ENCODE data around the gene SH3BGR.

Gene SH3BGR

GRCh38 chr21:39479814-39480182 is 28.0 kb downstream of the SH3BGR start:
- no peak overlapping the region for H2BK15ac ChIP-seq (ENCODE audit: low read depth, poor library complexity, severe bottlenecking)
- H3K4me3 ChIP-seq (ENCODE audit: insufficient read depth in 1 of 2, low read depth in 1 of 2, low read length in 2 of 2): no peak overlapping the region
- WGBS: 82% methylated on average over 2 of the region's 2 CpGs

DNA sequence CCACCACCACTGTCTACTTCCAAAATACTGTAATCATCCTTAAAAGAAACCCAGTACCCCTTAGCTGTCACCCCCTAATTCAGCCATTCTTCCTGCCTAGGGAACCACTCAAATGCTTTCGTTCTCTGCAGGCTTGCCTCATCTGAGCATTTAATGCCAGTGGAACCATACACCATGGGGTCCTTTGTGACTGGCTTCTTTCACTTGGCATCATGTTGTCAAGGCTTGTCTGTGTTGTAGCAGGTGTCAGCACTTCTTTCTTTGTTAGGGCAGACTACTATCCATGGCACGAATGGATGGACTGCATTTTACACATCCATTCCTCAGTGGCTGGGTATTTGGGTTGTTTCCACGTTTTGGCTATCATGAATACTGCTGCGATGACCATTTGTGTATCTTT is 28.5 kb downstream of the SH3BGR start:
- Histone ChIP-seq H2BK120ac (ENCODE audit: low read depth, low read length) (no peak overlapping the region), H3K36me3 (ENCODE audit: control insufficient read depth in 1 of 2, insufficient read depth in 2 of 2, low read depth in 1 of 2, low read length in 2 of 2) (no peaks in the 10 kb centered on the region), H3K9me3 (ENCODE audit: control insufficient read depth, low read length) (no peaks in the 10 kb centered on the region), H2BK12ac (ENCODE audit: low read length in 2 of 2) (no peak overlapping the region), H4K91ac (ENCODE audit: low read length) (no peak overlapping the region), H2AK5ac (ENCODE audit: low read length, severe bottlenecking) (no peak overlapping the region), H3K79me1 (replicated peaks; ENCODE audit: low read length, poor library complexity, severe bottlenecking) (no peaks in the 10 kb centered on the region), H3K4me1 (ENCODE audit: control insufficient read depth, insufficient read depth, low read depth, low read length) (no peaks in the 10 kb centered on the region), H3K9ac (ENCODE audit: low read length) (no peak overlapping the region), H3K4ac (ENCODE audit: low read depth in 1 of 2, low read length in 2 of 2) (no peak overlapping the region), H3K4me2 (ENCODE audit: low read length, poor library complexity, severe bottlenecking) (no peak overlapping the region), H4K8ac (ENCODE audit: low read length) (no peak overlapping the region), H3K23ac (ENCODE audit: low read length in 2 of 2) (no peak overlapping the region), H3K18ac (ENCODE audit: low read depth in 1 of 2, low read length in 2 of 2) (no peak overlapping the region), H3K14ac (ENCODE audit: low read length in 2 of 2) (no peak overlapping the region), H3K27me3 (ENCODE audit: control insufficient read depth in 1 of 2, insufficient read depth in 1 of 2, low read length in 2 of 2) (no peaks in the 10 kb centered on the region), H2BK15ac (ENCODE audit: low read depth, poor library complexity, severe bottlenecking) (no peak overlapping the region), H2BK5ac (ENCODE audit: low read depth, low read length, poor library complexity, severe bottlenecking) (no peak overlapping the region), H2AFZ (ENCODE audit: low read depth, low read length) (no peak overlapping the region), H3K27ac (ENCODE audit: low read length, poor library complexity, severe bottlenecking) (no peak overlapping the region), H3K4me3 (ENCODE audit: insufficient read depth in 1 of 2, low read depth in 1 of 2, low read length in 2 of 2) (no peak overlapping the region)
- WGBS: 81% methylated on average over 4 of the region's 4 CpGs
- DNase-seq: no peak

More at GRCh38 chr21:39479814-39480182, 28.0 kb downstream of the SH3BGR start:
- H3K27ac ChIP-seq (ENCODE audit: low read length, poor library complexity, severe bottlenecking): no peak overlapping the region
- no peak overlapping the region for H3K18ac ChIP-seq (ENCODE audit: low read depth in 1 of 2, low read length in 2 of 2)
- H3K9ac ChIP-seq (ENCODE audit: low read length): no peak overlapping the region
- no peaks in the 10 kb centered on the region for H3K27me3 ChIP-seq (ENCODE audit: control insufficient read depth in 1 of 2, insufficient read depth in 1 of 2, low read length in 2 of 2)
- H4K8ac ChIP-seq (ENCODE audit: low read length): no peak overlapping the region
- H3K4me1 ChIP-seq (ENCODE audit: control insufficient read depth, insufficient read depth, low read depth, low read length): no peaks in the 10 kb centered on the region
- H3K79me1 ChIP-seq (replicated peaks; ENCODE audit: low read length, poor library complexity, severe bottlenecking): no peaks in the 10 kb centered on the region
- no peak overlapping the region for H3K14ac ChIP-seq (ENCODE audit: low read length in 2 of 2)
- no peak overlapping the region for H4K91ac ChIP-seq (ENCODE audit: low read length)
- no peak overlapping the region for H3K23ac ChIP-seq (ENCODE audit: low read length in 2 of 2)
- no peaks in the 10 kb centered on the region for H3K9me3 ChIP-seq (ENCODE audit: control insufficient read depth, low read length)
- H2BK120ac ChIP-seq (ENCODE audit: low read depth, low read length): no peak overlapping the region
- H3K36me3 ChIP-seq (ENCODE audit: control insufficient read depth in 1 of 2, insufficient read depth in 2 of 2, low read depth in 1 of 2, low read length in 2 of 2): no peaks in the 10 kb centered on the region
- DNase-seq: no peak
- H2BK5ac ChIP-seq (ENCODE audit: low read depth, low read length, poor library complexity, severe bottlenecking): no peak overlapping the region
- H3K4me2 ChIP-seq (ENCODE audit: low read length, poor library complexity, severe bottlenecking): no peak overlapping the region
- H2AK5ac ChIP-seq (ENCODE audit: low read length, severe bottlenecking): no peak overlapping the region
- no peak overlapping the region for H2BK12ac ChIP-seq (ENCODE audit: low read length in 2 of 2)
- H3K4ac ChIP-seq (ENCODE audit: low read depth in 1 of 2, low read length in 2 of 2): no peak overlapping the region
- no peak overlapping the region for H2AFZ ChIP-seq (ENCODE audit: low read depth, low read length)

GRCh38 chr21:39481886-39482285 is 30.1 kb downstream of the SH3BGR start:
- H3K9ac ChIP-seq (ENCODE audit: low read length): no peak overlapping the region
- no peaks in the 10 kb centered on the region for H3K4me1 ChIP-seq (ENCODE audit: control insufficient read depth, insufficient read depth, low read depth, low read length)
- H2BK120ac ChIP-seq (ENCODE audit: low read depth, low read length): no peak overlapping the region
- H3K4me2 ChIP-seq (ENCODE audit: low read length, poor library complexity, severe bottlenecking): no peak overlapping the region
- H4K91ac ChIP-seq (ENCODE audit: low read length): no peak overlapping the region
- no peaks in the 10 kb centered on the region for H3K9me3 ChIP-seq (ENCODE audit: control insufficient read depth, low read length)
- H2BK12ac ChIP-seq (ENCODE audit: low read length in 2 of 2): no peak overlapping the region
- H3K79me1 ChIP-seq (replicated peaks; ENCODE audit: low read length, poor library complexity, severe bottlenecking): no peaks in the 10 kb centered on the region
- no peak overlapping the region for H3K4ac ChIP-seq (ENCODE audit: low read depth in 1 of 2, low read length in 2 of 2)
- DNase-seq: no peak
- no peak overlapping the region for H3K4me3 ChIP-seq (ENCODE audit: insufficient read depth in 1 of 2, low read depth in 1 of 2, low read length in 2 of 2)
- no peak overlapping the region for H2BK5ac ChIP-seq (ENCODE audit: low read depth, low read length, poor library complexity, severe bottlenecking)
- no peak overlapping the region for H3K27ac ChIP-seq (ENCODE audit: low read length, poor library complexity, severe bottlenecking)
- no peaks in the 10 kb centered on the region for H3K36me3 ChIP-seq (ENCODE audit: control insufficient read depth in 1 of 2, insufficient read depth in 2 of 2, low read depth in 1 of 2, low read length in 2 of 2)
- H3K14ac ChIP-seq (ENCODE audit: low read length in 2 of 2): no peak overlapping the region
- no peak overlapping the region for H3K18ac ChIP-seq (ENCODE audit: low read depth in 1 of 2, low read length in 2 of 2)
- H2AK5ac ChIP-seq (ENCODE audit: low read length, severe bottlenecking): no peak overlapping the region
- no peak overlapping the region for H4K8ac ChIP-seq (ENCODE audit: low read length)
- 90% methylated on average over 3 of the region's 3 CpGs for WGBS
- H3K27me3 ChIP-seq (ENCODE audit: control insufficient read depth in 1 of 2, insufficient read depth in 1 of 2, low read length in 2 of 2): no peaks in the 10 kb centered on the region
- H3K23ac ChIP-seq (ENCODE audit: low read length in 2 of 2): no peak overlapping the region
- H2AFZ ChIP-seq (ENCODE audit: low read depth, low read length): no peak overlapping the region
- no peak overlapping the region for H2BK15ac ChIP-seq (ENCODE audit: low read depth, poor library complexity, severe bottlenecking)

- peak; percentile 42 for DNase-seq
These were observed 32.1 kb downstream of the SH3BGR start for GRCh38 chr21:39483917-39484316.

More at GRCh38 chr21:39483917-39484316, 32.1 kb downstream of the SH3BGR start:
- H3K4me3 ChIP-seq (ENCODE audit: insufficient read depth in 1 of 2, low read depth in 1 of 2, low read length in 2 of 2): no peak overlapping the region
- no peak overlapping the region for H3K4me2 ChIP-seq (ENCODE audit: low read length, poor library complexity, severe bottlenecking)
- H2AK5ac ChIP-seq (ENCODE audit: low read length, severe bottlenecking): no peak overlapping the region
- H2BK12ac ChIP-seq (ENCODE audit: low read length in 2 of 2): no peak overlapping the region
- H4K91ac ChIP-seq (ENCODE audit: low read length): no peak overlapping the region
- H3K9ac ChIP-seq (ENCODE audit: low read length): no peak overlapping the region
- H2BK5ac ChIP-seq (ENCODE audit: low read depth, low read length, poor library complexity, severe bottlenecking): no peak overlapping the region
- no peak overlapping the region for H3K4ac ChIP-seq (ENCODE audit: low read depth in 1 of 2, low read length in 2 of 2)
- H3K9me3 ChIP-seq (ENCODE audit: control insufficient read depth, low read length): no peaks in the 10 kb centered on the region
- no peaks in the 10 kb centered on the region for H3K79me1 ChIP-seq (replicated peaks; ENCODE audit: low read length, poor library complexity, severe bottlenecking)
- no peak overlapping the region for H4K8ac ChIP-seq (ENCODE audit: low read length)
- H3K27ac ChIP-seq (ENCODE audit: low read length, poor library complexity, severe bottlenecking): no peak overlapping the region
- 71% methylated on average over 1 of the region's 1 CpG for WGBS
- H3K4me1 ChIP-seq (ENCODE audit: control insufficient read depth, insufficient read depth, low read depth, low read length): no peaks in the 10 kb centered on the region
- no peak overlapping the region for H3K23ac ChIP-seq (ENCODE audit: low read length in 2 of 2)
- H3K36me3 ChIP-seq (ENCODE audit: control insufficient read depth in 1 of 2, insufficient read depth in 2 of 2, low read depth in 1 of 2, low read length in 2 of 2): no peaks in the 10 kb centered on the region
- H2BK120ac ChIP-seq (ENCODE audit: low read depth, low read length): no peak overlapping the region
- H2AFZ ChIP-seq (ENCODE audit: low read depth, low read length): no peak overlapping the region
- no peak overlapping the region for H2BK15ac ChIP-seq (ENCODE audit: low read depth, poor library complexity, severe bottlenecking)
- no peak overlapping the region for H3K14ac ChIP-seq (ENCODE audit: low read length in 2 of 2)
- no peaks in the 10 kb centered on the region for H3K27me3 ChIP-seq (ENCODE audit: control insufficient read depth in 1 of 2, insufficient read depth in 1 of 2, low read length in 2 of 2)
- no peak overlapping the region for H3K18ac ChIP-seq (ENCODE audit: low read depth in 1 of 2, low read length in 2 of 2)

Measured in mesenchymal stem cell (in vitro differentiated cells and primary cell).